Gastrocnemius medialis (tissue), 4 donors: Measurements from ENCODE around the gene KDM8.
A peak's percentile ranks its signal among the peaks of the same experiment; 100 is the strongest.

Source experiments
- CTCF ChIP-seq, 5 experiments: fragments of 450-650 bp in 3 of 5; fragments of 200-600 bp in 2 of 5; sonication (generic) in 2 of 5; IDR thresholded peaks in 4 of 5; conservative IDR thresholded peaks in 1 of 5; 1 replicate in 4 of 5; 2 replicates in 1 of 5; pipeline ENCODE4 v1.5.1; 2016 to 2019; ENCODE audit warnings: antibody characterized with exemption in 5 of 5, mild to moderate bottlenecking in 3 of 5, moderate library complexity in 3 of 5
- POLR2A ChIP-seq, 2 donors: fragments of 450-650 bp; IDR thresholded peaks; one replicate each; pipeline ENCODE4 v1.6.1; 2017; ENCODE audit warnings: antibody characterized with exemption in 2 of 2, mild to moderate bottlenecking in 2 of 2, moderate library complexity in 2 of 2

- peak; percentile 82 to 97 (median 92) for TF ChIP-seq CTCF (IDR thresholded peaks at IDR 0.05 in 4 of 5, conservative IDR thresholded peaks at IDR 0.05 in 1 of 5)
- no peak for TF ChIP-seq POLR2A (IDR thresholded peaks at IDR 0.05)
Measured at GRCh38 chr16:27154705-27155521, 48.4 kb upstream of the KDM8 start.
